ENCODE results near the gene RETREG1. TPM values are rescaled to one million over a fixed set of nuclear protein-coding genes. Genes with fewer than 3 reads are reported as not detected.
"Not testable (repeated sequence)": the region's sequence is repeated elsewhere in the genome, so short reads cannot be mapped to it uniquely, and the experiment has no call there.

RETREG1 gene
- total RNA-seq, 4 donors from 2014 or later: 11.6 to 70.1 (median 19.4) TPM

GRCh38 chr5:16612007-16612406 lies 4.8 kb downstream of the RETREG1 start:
- H3K27me3 ChIP-seq: peaks cover 0 to 3% of the 10 kb centered on the region in 2 donors
- H3K36me3 ChIP-seq: no peaks in the 10 kb centered on the region
- TF ChIP-seq CTCF (IDR thresholded peaks at IDR 0.05): no peak
- TF ChIP-seq POLR2A (IDR thresholded peaks at IDR 0.05): no peak
- DNase-seq: no peak
- H3K27ac ChIP-seq: no peak overlapping the region
- no peak overlapping the region for H3K4me3 ChIP-seq
- H3K4me1 ChIP-seq: peaks cover 0 to 9% (median 2%) of the 10 kb centered on the region in 4 donors
- no peaks in the 10 kb centered on the region for H3K9me3 ChIP-seq

- not testable (repeated sequence) for DNase-seq, H3K27ac ChIP-seq, H3K9me3 ChIP-seq, H3K4me1 ChIP-seq, H3K36me3 ChIP-seq, H3K27me3 ChIP-seq, H3K4me3 ChIP-seq
Measured at GRCh38 chr5:16610896-16611295, 5.9 kb downstream of the RETREG1 start.

DNA sequence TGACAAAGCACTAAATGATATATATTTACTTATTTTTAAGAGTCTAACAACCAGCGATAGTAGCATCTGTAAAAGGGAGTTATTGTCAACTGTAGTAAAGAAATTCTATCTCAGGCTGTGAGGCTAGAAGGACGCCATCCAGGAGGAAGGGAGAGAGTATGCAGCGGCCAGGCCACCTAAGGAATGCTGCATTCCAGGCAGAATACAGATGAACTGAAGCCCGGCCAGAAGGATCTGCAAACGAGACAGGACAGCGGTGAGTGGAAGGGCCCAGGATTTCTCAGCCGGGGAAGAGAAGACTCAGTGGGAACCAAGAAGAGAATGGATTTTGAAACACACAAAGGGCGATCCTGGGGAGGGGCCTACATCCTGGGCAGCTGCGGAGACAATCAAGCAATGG lies 7.4 kb downstream of the RETREG1 start:
- no peak for DNase-seq
- no peak for TF ChIP-seq POLR2A (IDR thresholded peaks at IDR 0.05)
- no peak for TF ChIP-seq CTCF (IDR thresholded peaks at IDR 0.05)
- Histone ChIP-seq H3K4me1 (no peaks in the 10 kb centered on the region), H3K4me3 (no peak overlapping the region), H3K27me3 (peaks cover 0 to 3% of the 10 kb centered on the region in 2 donors), H3K27ac (no peak overlapping the region), H3K36me3 (no peaks in the 10 kb centered on the region), H3K9me3 (no peaks in the 10 kb centered on the region)

DNA sequence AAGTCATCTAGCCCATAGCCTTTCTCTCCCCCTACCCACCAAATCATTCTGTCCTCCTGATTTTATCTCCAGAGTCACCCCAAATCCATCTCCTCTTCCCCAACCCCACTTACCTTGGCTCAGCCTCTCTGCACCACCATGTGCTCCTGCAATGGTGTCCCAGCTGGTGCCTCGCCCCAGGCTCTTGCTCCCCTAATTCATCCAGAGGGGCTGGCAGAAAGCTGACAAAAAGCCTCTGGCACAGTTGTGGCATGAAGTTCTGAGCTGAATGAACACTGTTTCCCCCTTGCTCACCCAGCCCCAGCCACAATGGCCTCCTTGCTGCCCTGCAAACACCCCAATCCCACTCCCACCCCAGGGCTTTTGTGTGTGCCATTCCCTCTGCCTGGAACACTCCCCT lies 10.2 kb downstream of the RETREG1 start:
- Histone ChIP-seq H3K27ac (no peak overlapping the region), H3K27me3 (no peaks in the 10 kb centered on the region), H3K4me3 (no peak overlapping the region), H3K4me1 (no peaks in the 10 kb centered on the region), H3K9me3 (no peaks in the 10 kb centered on the region), H3K36me3 (no peaks in the 10 kb centered on the region)
- DNase-seq: no peak
- TF ChIP-seq POLR2A (IDR thresholded peaks at IDR 0.05): no peak
- no peak for TF ChIP-seq CTCF (IDR thresholded peaks at IDR 0.05)

DNA sequence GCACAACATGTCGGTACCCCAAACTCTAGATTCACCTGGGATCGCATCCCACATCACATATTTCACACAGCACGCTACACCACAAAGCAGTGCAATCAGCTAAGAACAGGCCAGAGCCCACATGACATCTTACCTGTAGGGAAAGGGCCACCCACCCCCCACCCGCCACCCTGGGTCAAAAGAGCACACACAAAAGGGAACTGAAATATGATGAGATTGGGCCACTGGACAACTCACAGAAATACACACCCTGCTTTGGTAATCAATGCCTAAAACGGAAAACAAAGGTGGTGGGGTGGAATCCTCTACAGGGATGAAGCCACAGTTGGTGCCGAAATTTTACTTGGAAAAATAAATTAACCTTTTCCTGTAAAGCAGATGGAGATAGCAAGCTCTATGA lies 13.1 kb downstream of the RETREG1 start:
- no peaks in the 10 kb centered on the region for H3K27me3 ChIP-seq
- H3K4me1 ChIP-seq: no peaks in the 10 kb centered on the region
- DNase-seq: no peak
- H3K9me3 ChIP-seq: no peaks in the 10 kb centered on the region
- H3K4me3 ChIP-seq: no peak overlapping the region
- no peak overlapping the region for H3K27ac ChIP-seq
- no peaks in the 10 kb centered on the region for H3K36me3 ChIP-seq
- TF ChIP-seq CTCF (IDR thresholded peaks at IDR 0.05) (no peak), POLR2A (IDR thresholded peaks at IDR 0.05) (no peak)

GRCh38 chr5:16603295-16603694 lies 13.5 kb downstream of the RETREG1 start:
- no peak overlapping the region for H3K4me3 ChIP-seq
- no peak for DNase-seq
- TF ChIP-seq CTCF (IDR thresholded peaks at IDR 0.05) (no peak), POLR2A (IDR thresholded peaks at IDR 0.05) (no peak)
- H3K4me1 ChIP-seq: no peaks in the 10 kb centered on the region
- no peaks in the 10 kb centered on the region for H3K36me3 ChIP-seq
- no peaks in the 10 kb centered on the region for H3K9me3 ChIP-seq
- no peaks in the 10 kb centered on the region for H3K27me3 ChIP-seq
- no peak overlapping the region for H3K27ac ChIP-seq

All from Peyer's patch (tissue), 4 donors.